ENCODE results near the gene CDH8. TPM values are rescaled to one million over a fixed set of nuclear protein-coding genes. Genes with fewer than 3 reads are reported as not detected.
A peak's percentile ranks its signal among the peaks of the same experiment; 100 is the strongest.

The CDH8 gene
- 0.78 TPM for total RNA-seq
- long read RNA-seq = 0 reads

GRCh38 chr16:62036101-62036801 lies at the start of gene CDH8:
CDH8 (minus strand) TSS chr16:62036438; CDS start chr16:62021403, 15,035 bp downstream.
- no peak for TF ChIP-seq CTCF (IDR thresholded peaks at IDR 0.05)
- Histone ChIP-seq H3K4me3 (no peak within 1 kb of the TSS), H3K36me3 (no peaks in the 10 kb centered on the region), H3K27me3 (peaks cover 28% of the 10 kb centered on the region), H3K27ac (no peak within 1 kb of the TSS), H3K4me1 (no peaks in the 10 kb centered on the region), H3K9me3 (no peaks in the 10 kb centered on the region)
- intact Hi-C loops (cut with DNase I) = no loop called here
- ATAC-seq (peak; percentile 41), DNase-seq (peak; percentile 57)

- Histone ChIP-seq H3K9me3 (no peaks in the 10 kb centered on the region), H3K27me3 (no peaks in the 10 kb centered on the region), H3K4me1 (no peaks in the 10 kb centered on the region), H3K36me3 (no peaks in the 10 kb centered on the region), H3K4me3 (no peak overlapping the region), H3K27ac (no peak overlapping the region)
- intact Hi-C loops (cut with DNase I) = no loop called here
- DNase-seq (no peak), ATAC-seq (no peak)
- no peak for TF ChIP-seq CTCF (IDR thresholded peaks at IDR 0.05)
Measured at GRCh38 chr16:62079236-62079635, 43.0 kb upstream of the CDH8 start.

- H3K4me3 ChIP-seq = no peak overlapping the region
- H3K36me3 ChIP-seq = no peaks in the 10 kb centered on the region
- intact Hi-C loops (cut with DNase I) = no loop called here
- H3K27me3 ChIP-seq = no peaks in the 10 kb centered on the region
- TF ChIP-seq CTCF (IDR thresholded peaks at IDR 0.05) = peak; percentile 29
- no peak overlapping the region for H3K27ac ChIP-seq
- ATAC-seq (peak; percentile 65), DNase-seq (no peak)
- H3K4me1 ChIP-seq = no peaks in the 10 kb centered on the region
- H3K9me3 ChIP-seq = no peaks in the 10 kb centered on the region
Measured at GRCh38 chr16:62077998-62078397, 41.8 kb upstream of the CDH8 start.

GRCh38 chr16:62076886-62077285 lies 40.6 kb upstream of the CDH8 start:
- H3K36me3 ChIP-seq = no peaks in the 10 kb centered on the region
- DNase-seq (no peak), ATAC-seq (no peak)
- no peaks in the 10 kb centered on the region for H3K4me1 ChIP-seq
- no peak overlapping the region for H3K27ac ChIP-seq
- intact Hi-C loops (cut with DNase I) = no loop called here
- H3K27me3 ChIP-seq = no peaks in the 10 kb centered on the region
- no peak overlapping the region for H3K4me3 ChIP-seq
- no peak for TF ChIP-seq CTCF (IDR thresholded peaks at IDR 0.05)
- H3K9me3 ChIP-seq = no peaks in the 10 kb centered on the region

GRCh38 chr16:62068747-62069146 lies 32.5 kb upstream of the CDH8 start:
- Histone ChIP-seq H3K36me3 (no peaks in the 10 kb centered on the region), H3K4me1 (no peaks in the 10 kb centered on the region), H3K9me3 (no peaks in the 10 kb centered on the region), H3K4me3 (no peak overlapping the region), H3K27ac (no peak overlapping the region), H3K27me3 (no peaks in the 10 kb centered on the region)
- intact Hi-C loops (cut with DNase I) = no loop called here
- ATAC-seq (no peak), DNase-seq (no peak)
- no peak for TF ChIP-seq CTCF (IDR thresholded peaks at IDR 0.05)

GRCh38 chr16:62067981-62068380 lies 31.7 kb upstream of the CDH8 start:
- DNase-seq (no peak), ATAC-seq (no peak)
- Histone ChIP-seq H3K9me3 (no peaks in the 10 kb centered on the region), H3K4me1 (no peaks in the 10 kb centered on the region), H3K36me3 (no peaks in the 10 kb centered on the region), H3K27ac (no peak overlapping the region), H3K4me3 (no peak overlapping the region), H3K27me3 (no peaks in the 10 kb centered on the region)
- no peak for TF ChIP-seq CTCF (IDR thresholded peaks at IDR 0.05)
- intact Hi-C loops (cut with DNase I) = no loop called here
